ENCODE results near the gene SLC23A2.

GRCh38 chr20:4855097-4855496, 146.2 kb downstream of the SLC23A2 start:
- TF ChIP-seq SUZ12 (IDR thresholded peaks at IDR 0.05; ENCODE audit: extremely low read depth, insufficient read depth, insufficient read length) (no peak), ZNF274 (IDR thresholded peaks at IDR 0.05; ENCODE audit: low read depth, low read length) (no peak), YY1 (IDR thresholded peaks at IDR 0.05; ENCODE audit: insufficient read depth, insufficient read length) (no peak)

All from NT2/D1 (cell line).